Smooth muscle cell of bladder (primary cell): ENCODE results near the gene LILRB5. TPM values are rescaled to one million over a fixed set of nuclear protein-coding genes. Genes with fewer than 3 reads are reported as not detected.

ENCODE experiments used
- total RNA-seq: library from RNA; depleted of rRNA; stranded (reverse); fragments of >200 nt; gene quantifications from 2 replicates; pipeline ENCODE4 v1.2.3, GENCODE V29; 2014

The LILRB5 gene
- not detected in 2 replicates for total RNA-seq

DNA sequence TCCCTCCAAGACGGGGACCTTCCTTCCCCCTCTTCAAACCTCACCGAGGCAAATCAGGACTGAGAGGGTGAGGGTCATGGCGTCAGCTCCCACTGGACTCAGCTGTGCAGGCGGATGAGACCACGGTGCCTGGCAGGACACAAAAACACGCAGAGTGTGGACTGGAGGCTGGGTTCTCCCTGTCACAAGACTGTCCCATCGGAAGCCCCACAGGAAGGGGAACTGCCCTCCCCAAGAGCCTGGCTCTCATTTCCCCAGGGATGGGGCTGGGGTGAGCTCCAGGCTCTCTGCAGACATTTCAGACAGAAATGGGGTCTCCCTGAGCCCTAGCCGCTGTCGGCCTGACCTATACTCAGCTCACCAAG, at the start of gene LILRB5:
LILRB5 (minus strand) TSS at position 158 of the 365 bp plus-strand sequence; CDS start at position 78, 80 bp downstream.

DNA sequence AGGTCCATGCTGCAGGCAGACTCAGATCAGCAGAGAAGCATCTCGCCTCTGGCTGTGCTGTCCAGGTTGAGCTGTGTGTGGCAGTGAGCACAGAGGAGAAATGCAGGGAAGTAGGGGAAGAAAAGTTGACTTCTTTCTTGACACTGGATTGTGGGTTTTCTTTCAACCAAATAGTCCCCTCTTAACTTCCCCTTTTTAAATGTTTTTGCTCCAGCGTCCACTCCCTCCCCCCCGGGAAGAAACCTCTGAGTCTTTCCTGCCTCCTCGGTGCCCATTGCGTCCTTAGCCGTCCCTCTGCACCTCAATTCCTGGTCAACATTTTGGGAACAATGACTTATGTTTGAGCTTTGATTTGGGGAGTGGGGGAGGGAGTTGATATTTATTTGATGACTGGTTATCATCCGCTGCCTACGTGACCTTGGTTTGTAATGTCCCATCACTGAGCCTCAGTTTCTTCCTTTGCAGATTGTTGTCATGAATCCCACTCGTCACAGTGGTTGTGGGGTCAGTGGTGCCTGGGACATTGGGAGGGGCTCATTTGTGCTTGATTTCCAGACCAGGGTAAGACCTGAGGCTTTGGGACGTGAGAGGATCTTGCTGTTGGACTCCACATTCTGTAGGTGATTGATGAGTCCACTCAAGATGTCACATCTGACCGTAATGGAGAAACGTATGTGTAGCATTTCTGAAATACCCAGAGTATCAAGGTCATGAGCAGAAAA, 24.1 kb upstream of the LILRB5 start, which contains the start of gene LILRB2:
LILRB2 (minus strand) TSS at position 104 of the 722 bp plus-strand sequence. CDS start 614 bp downstream, outside the sequence.

DNA sequence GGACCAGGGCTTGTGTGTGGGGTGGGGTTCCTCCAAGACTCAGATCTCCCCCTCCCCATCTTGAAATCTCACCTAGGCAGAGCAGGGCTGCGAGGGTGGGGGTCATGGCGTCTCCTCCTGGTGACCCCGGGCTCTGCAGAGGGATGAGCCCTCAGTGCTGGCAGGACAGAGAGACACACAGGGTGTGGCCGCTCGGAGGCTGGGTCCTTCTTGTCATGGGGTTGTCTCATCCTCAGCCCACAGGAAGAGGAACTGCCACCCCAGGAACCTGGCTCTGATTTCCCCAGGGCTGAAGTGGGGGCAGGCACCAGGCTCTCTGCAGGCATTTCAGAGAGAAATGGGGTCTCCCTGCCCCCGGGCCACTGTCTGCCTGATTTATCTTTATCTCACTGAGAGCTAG, 14.4 kb downstream of the LILRB5 start, which contains the start of gene LILRA6:
LILRA6 (minus strand) TSS at position 145 of the 400 bp plus-strand sequence.

DNA sequence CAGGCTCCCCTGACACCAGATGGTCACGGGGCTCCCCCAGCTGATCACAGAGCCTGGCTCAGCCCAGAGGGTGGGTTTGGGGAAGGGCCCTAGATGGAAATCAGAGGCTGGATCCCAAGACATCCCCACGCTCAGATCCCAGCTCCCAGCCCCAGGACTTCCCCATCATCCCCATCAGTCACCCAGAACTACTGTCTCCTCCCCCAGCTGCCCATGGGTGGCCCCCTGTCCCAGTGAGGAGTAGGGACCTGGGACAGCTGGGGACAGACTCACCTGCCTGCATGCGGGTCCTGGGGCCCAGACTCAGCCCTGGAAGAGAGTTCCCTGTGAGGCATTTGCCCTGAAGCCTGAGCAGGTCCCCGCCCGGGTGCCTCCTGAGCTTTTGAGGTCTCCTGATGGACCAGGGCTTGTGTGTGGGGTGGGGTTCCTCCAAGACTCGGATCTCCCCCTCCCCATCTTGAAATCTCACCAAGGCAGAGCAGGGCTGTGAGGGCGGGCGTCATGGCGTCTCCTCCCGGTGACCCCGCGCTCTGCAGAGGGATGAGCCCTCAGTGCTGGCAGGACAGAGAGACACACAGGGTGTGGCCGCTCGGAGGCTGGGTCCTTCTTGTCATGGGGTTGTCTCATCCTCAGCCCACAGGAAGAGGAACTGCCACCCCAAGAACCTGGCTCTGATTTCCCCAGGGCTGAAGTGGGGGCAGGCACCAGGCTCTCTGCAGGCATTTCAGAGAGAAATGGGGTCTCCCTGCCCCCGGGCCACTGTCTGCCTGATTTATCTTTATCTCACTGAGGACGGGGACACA, 34.4 kb downstream of the LILRB5 start, which contains the start of gene LILRB3:
LILRB3 (minus strand) TSS at position 534 of the 803 bp plus-strand sequence; CDS start at position 503, 31 bp downstream.

Other genes starting within 250 kb of the LILRB5 start
- gene VSTM1, start 193.4 kb downstream of the LILRB5 start, total RNA-seq: not detected in 2 replicates
- gene TARM1, start 175.9 kb downstream of the LILRB5 start, total RNA-seq: not detected in 2 replicates
- 0.14 and 0.18 TPM in 2 replicates for gene OSCAR, start 156.5 kb downstream of the LILRB5 start, total RNA-seq
- 17.9 and 22.8 TPM in 2 replicates for gene NDUFA3, start 154.4 kb downstream of the LILRB5 start, total RNA-seq
- gene TFPT, start 141.6 kb downstream of the LILRB5 start, total RNA-seq: 18.5 and 19.3 TPM in 2 replicates
- gene PRPF31, start 141.5 kb downstream of the LILRB5 start, total RNA-seq: 51.0 and 53.5 TPM in 2 replicates
- gene CNOT3, start 119.5 kb downstream of the LILRB5 start, total RNA-seq: 5.3 and 6.5 TPM in 2 replicates
- gene LENG1, start 97.6 kb downstream of the LILRB5 start, total RNA-seq: 6.5 and 7.2 TPM in 2 replicates
- gene TMC4, start 84.1 kb downstream of the LILRB5 start, total RNA-seq: 0.09 and 0.28 TPM in 2 replicates
- gene MBOAT7, start 67.7 kb downstream of the LILRB5 start, total RNA-seq: 24.7 and 36.4 TPM in 2 replicates
- gene TSEN34, start 66.0 kb downstream of the LILRB5 start, total RNA-seq: 47.4 and 53.6 TPM in 2 replicates
- 3,148 and 3,177 TPM in 2 replicates for gene RPS9, start 56.4 kb downstream of the LILRB5 start, total RNA-seq
- gene LILRB3, start 34.3 kb downstream of the LILRB5 start, total RNA-seq: not detected in 2 replicates
- not detected in 2 replicates for gene LILRA6, start 14.5 kb downstream of the LILRB5 start, total RNA-seq
- gene LILRB2, start 23.8 kb upstream of the LILRB5 start, total RNA-seq: not detected in 2 replicates
- gene LILRA5, start 55.9 kb upstream of the LILRB5 start, total RNA-seq: not detected in 2 replicates
- not detected in 2 replicates for gene LILRA4, start 81.9 kb upstream of the LILRB5 start, total RNA-seq
- gene LAIR1, start 107.7 kb upstream of the LILRB5 start, total RNA-seq: not detected in 2 replicates
- gene TTYH1, start 158.2 kb upstream of the LILRB5 start, total RNA-seq: not detected in 2 replicates
- 30.4 and 42.3 TPM in 2 replicates for gene LENG8, start 191.9 kb upstream of the LILRB5 start, total RNA-seq
- gene LENG9, start 206.5 kb upstream of the LILRB5 start, total RNA-seq: 7.3 and 10.2 TPM in 2 replicates
- gene CDC42EP5, start 216.0 kb upstream of the LILRB5 start, total RNA-seq: 12.4 and 16.1 TPM in 2 replicates
- gene LAIR2, start 245.6 kb upstream of the LILRB5 start, total RNA-seq: not detected in 2 replicates